PC-9 (cell line): ENCODE measurements around the gene RAD9B.

Source experiments
- EZH2 ChIP-seq: fragments of 200-600 bp; sonication (generic); IDR thresholded peaks from 2 replicates; pipeline ENCODE4 v1.8.0; 2017; ENCODE audit warnings: antibody characterized with exemption, low read depth
- TF ChIP-seq, protein P1 (sequence below): fragments of 200-600 bp; sonication (generic); conservative IDR thresholded peaks from 2 replicates; pipeline ENCODE4 v1.6.1; 2017; ENCODE audit warnings: mixed run types, antibody characterized with exemption, mild to moderate bottlenecking, moderate library complexity

DNA sequence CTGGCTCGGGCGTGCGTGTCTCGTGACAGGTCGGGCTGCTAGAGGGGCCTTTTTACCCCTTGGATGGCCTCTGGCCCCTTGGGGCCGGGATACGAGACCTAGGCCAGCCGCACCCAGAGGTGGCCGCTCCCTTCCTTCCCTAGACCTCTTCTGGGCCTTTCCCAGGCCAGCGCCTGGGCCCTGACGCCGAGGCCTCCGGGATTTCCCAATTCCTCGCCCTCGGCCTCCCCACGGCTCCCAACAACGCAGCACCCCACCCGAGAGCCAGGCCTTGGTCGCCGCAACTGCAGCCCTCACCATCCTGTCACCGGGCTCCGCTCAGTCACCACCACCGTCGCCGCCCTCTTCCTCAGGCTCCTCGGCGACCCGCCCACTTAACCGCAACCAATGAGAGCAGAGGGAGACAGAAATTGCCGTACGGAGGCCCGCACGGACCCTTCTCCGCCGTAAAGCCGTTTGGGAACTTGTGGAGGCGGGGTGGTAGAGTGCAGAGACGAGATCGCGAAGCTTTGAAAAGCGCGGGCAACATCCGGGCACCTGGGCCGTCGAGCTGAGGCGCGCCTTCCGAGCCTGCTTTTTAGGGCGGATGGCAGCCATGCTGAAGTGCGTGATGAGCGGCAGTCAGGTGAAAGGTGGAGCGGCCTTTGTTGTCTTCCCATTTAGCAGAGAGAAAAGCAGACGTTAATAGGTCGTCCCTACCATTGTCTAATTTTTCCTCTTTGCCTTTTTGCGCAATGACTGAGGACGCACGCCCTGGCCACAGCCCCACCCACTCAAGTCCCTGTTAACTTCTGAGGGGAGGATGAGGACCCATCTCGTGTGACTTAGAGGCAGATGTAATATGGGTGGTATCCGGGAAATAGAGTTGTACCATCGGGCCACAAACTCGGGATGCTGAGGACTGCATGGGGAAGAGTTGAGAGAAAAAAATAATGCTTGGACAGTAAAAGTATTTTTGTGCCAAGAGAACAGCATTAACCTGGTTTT lies at the start of gene RAD9B, which contains the start of gene VPS29:
- TF ChIP-seq, protein P1, sequence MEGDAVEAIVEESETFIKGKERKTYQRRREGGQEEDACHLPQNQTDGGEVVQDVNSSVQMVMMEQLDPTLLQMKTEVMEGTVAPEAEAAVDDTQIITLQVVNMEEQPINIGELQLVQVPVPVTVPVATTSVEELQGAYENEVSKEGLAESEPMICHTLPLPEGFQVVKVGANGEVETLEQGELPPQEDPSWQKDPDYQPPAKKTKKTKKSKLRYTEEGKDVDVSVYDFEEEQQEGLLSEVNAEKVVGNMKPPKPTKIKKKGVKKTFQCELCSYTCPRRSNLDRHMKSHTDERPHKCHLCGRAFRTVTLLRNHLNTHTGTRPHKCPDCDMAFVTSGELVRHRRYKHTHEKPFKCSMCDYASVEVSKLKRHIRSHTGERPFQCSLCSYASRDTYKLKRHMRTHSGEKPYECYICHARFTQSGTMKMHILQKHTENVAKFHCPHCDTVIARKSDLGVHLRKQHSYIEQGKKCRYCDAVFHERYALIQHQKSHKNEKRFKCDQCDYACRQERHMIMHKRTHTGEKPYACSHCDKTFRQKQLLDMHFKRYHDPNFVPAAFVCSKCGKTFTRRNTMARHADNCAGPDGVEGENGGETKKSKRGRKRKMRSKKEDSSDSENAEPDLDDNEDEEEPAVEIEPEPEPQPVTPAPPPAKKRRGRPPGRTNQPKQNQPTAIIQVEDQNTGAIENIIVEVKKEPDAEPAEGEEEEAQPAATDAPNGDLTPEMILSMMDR: no peak
- no peak for TF ChIP-seq EZH2
